ENCODE measurements around the gene PPP1R13B. TPM values are rescaled to one million over a fixed set of nuclear protein-coding genes. Genes with fewer than 3 reads are reported as not detected.

Gene PPP1R13B
- total and polyA plus RNA-seq, 7 donors, result 4.7 to 17.9 (median 13.3) TPM

DNA sequence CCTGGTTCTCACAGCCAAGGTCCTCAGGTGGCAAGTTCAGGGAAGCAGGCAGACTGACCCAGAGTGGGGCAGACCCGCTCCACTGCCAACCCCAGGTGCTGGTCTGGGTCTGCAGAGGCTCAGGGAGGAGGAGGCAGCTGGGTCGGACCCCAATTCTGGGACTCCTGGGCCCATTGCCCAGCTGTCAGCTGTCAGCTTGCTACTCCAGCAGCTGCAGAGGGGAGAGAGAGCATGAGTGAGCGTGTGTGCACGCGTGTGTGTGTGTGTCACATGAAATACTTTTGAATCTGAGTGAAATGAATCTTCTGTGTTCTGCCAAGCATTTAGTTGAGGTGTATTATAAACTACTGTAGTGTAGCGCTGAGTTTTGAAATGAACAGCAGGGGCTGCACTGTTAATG, 162.9 kb downstream of the PPP1R13B start:
- peak; percentile 59 to 73 (median 70) for ATAC-seq
- DNase-seq, result peak in 1 of 2 donors; percentile 74
- H3K27ac ChIP-seq, result peak overlapping the region; percentile 75
- WGBS, 3 donors, result 15 to 30% (median 29%) methylated on average over 6 of the region's 6 CpGs
- H3K36me3 ChIP-seq (ENCODE audit: insufficient read depth in 1 of 2, low read depth in 1 of 2), result peaks cover 23 to 100% of the 10 kb centered on the region in 2 donors
- TF ChIP-seq, protein P1, sequence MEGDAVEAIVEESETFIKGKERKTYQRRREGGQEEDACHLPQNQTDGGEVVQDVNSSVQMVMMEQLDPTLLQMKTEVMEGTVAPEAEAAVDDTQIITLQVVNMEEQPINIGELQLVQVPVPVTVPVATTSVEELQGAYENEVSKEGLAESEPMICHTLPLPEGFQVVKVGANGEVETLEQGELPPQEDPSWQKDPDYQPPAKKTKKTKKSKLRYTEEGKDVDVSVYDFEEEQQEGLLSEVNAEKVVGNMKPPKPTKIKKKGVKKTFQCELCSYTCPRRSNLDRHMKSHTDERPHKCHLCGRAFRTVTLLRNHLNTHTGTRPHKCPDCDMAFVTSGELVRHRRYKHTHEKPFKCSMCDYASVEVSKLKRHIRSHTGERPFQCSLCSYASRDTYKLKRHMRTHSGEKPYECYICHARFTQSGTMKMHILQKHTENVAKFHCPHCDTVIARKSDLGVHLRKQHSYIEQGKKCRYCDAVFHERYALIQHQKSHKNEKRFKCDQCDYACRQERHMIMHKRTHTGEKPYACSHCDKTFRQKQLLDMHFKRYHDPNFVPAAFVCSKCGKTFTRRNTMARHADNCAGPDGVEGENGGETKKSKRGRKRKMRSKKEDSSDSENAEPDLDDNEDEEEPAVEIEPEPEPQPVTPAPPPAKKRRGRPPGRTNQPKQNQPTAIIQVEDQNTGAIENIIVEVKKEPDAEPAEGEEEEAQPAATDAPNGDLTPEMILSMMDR (IDR thresholded peaks at IDR 0.05), result no peak
- no peaks in the 10 kb centered on the region for H3K9me3 ChIP-seq
- peaks cover 23% of the 10 kb centered on the region for H3K4me1 ChIP-seq
- no peak overlapping the region for H3K4me3 ChIP-seq
- intact Hi-C loops (cut with DNase I), result no loop called here
- no peaks in the 10 kb centered on the region for H3K27me3 ChIP-seq (ENCODE audit: insufficient read depth in 3 of 3, low read length in 2 of 3)

Other genes starting within 250 kb of the PPP1R13B start
- gene KLC1, start 218.4 kb downstream of the PPP1R13B start, total RNA-seq, result 100 to 1,000 TPM; 126 to 190 (median 148) TPM
- 100 to 1,000 TPM in 2 of 3 donors, 10 to 100 TPM in 1; 86.4 to 256 (median 201) TPM for gene KLC1, start 218.4 kb downstream of the PPP1R13B start, polyA plus RNA-seq
- 1 to 10 TPM; 1.1 to 2.5 (median 1.4) TPM for gene XRCC3, start 132.1 kb downstream of the PPP1R13B start, total RNA-seq
- 1 to 10 TPM in 2 of 3 donors, under 1 TPM in 1; 1.00 to 2.5 (median 1.8) TPM for gene XRCC3, start 132.1 kb downstream of the PPP1R13B start, polyA plus RNA-seq
- gene ZFYVE21, start 131.8 kb downstream of the PPP1R13B start, total RNA-seq, result 10 to 100 TPM; 14.3 to 27.1 (median 20.8) TPM
- 10 to 100 TPM; 14.0 to 21.7 (median 16.9) TPM for gene ZFYVE21, start 131.8 kb downstream of the PPP1R13B start, polyA plus RNA-seq
- 1 to 10 TPM in 1 of 4 donors, under 1 TPM in 3; 0.29 to 1.3 (median 0.59) TPM for gene TDRD9, start 80.9 kb upstream of the PPP1R13B start, total RNA-seq
- gene TDRD9, start 80.9 kb upstream of the PPP1R13B start, polyA plus RNA-seq, result under 1 TPM; 0.13 to 0.31 (median 0.18) TPM
- gene RD3L, start 95.0 kb upstream of the PPP1R13B start, total RNA-seq, result not detected
- gene RD3L, start 95.0 kb upstream of the PPP1R13B start, polyA plus RNA-seq, result not detected
- under 1 TPM in 3 of 4 donors, not detected in 1; 0.15 to 0.84 (median 0.51) TPM for gene ASPG, start 238.1 kb upstream of the PPP1R13B start, total RNA-seq
- under 1 TPM; 0.04 to 0.61 (median 0.06) TPM for gene ASPG, start 238.1 kb upstream of the PPP1R13B start, polyA plus RNA-seq